NCI-H2227 (cell line): ENCODE results near the gene NDUFAF5.

ENCODE experiments used
- DNase-seq: peaks from one replicate; lab custom pipeline; 2025; ENCODE audit not compliant: unreplicated experiment; lab: John Stamatoyannopoulos, UW

Gene NDUFAF5

DNA sequence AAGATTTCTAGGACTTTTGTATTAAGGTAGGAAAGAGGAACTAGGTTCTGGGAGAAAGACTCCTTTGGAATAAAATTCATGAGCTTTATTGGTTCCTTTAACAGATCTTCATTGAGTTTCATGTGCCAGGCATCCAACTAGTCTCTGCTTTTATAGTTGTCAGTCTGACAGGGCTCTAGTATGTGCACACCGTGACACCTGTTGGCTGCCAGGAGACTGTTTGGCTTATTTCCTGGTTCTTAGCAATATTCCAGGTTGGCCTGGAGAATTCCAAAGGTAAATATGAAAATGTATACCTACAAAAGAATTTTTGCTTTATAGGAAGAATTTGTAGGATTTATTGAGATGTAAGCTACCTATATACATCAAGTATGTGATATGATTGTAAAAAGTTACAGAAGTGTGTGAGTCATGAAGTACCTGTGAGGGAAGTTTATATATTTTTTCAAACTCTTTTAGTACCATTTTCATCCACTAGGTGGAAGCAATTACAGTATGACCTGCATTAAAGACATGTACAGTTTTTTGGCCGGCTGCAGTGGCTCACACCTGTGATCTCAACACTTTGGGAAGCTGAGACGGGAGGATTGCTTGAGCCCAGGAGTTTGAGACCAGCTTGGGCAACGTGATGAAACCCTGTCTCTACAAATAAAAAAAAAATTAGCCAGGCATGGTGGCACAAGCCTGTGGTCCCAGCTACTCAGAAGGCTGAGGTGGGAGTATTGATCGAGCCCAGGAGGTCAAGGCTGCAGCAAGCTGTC lies 35.2 kb downstream of the NDUFAF5 start:
- DNase-seq, result peak; percentile 68

DNA sequence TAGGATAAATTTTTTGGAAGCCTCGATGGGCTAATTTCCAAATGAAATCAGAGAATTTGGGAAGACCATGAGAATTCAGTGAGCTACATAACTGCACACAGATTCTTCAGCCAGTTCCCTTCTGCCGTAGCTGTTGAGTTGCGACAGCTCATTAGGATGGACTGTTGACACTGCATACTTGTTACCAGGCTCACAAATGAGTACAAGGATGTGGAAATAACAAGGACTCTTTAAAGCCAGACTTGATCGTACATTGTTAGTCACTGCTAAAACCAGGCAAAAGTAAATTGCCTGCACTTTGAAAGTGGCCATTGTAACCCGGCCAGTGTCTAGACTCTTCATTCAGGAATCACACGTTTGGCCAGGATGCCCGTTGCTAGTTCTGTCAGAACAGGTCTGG lies 37.0 kb downstream of the NDUFAF5 start:
- no peak for DNase-seq

DNA sequence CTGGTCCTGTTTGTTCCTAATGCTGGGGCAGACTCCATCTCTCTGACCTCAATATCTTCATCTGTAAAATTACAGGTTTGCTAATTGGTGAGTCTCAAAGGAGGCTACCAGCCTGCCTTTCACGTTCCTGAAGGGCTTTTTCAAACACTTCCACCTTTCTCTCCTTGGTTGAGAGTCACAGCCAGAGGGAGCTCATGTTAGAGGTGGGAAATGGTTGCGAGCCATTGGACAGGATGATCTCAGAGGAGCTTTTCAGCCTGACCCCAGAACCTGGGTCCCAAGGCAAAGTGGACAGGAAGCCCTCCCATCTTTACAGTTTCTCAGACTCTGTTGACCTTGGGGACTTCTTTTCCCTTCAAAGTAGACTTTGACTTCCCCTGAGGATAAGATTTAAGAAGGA lies 37.6 kb downstream of the NDUFAF5 start:
- peak; percentile 38 for DNase-seq

- no peak for DNase-seq
Measured at GRCh38 chr20:13824459-13824858, 39.6 kb downstream of the NDUFAF5 start.

DNA sequence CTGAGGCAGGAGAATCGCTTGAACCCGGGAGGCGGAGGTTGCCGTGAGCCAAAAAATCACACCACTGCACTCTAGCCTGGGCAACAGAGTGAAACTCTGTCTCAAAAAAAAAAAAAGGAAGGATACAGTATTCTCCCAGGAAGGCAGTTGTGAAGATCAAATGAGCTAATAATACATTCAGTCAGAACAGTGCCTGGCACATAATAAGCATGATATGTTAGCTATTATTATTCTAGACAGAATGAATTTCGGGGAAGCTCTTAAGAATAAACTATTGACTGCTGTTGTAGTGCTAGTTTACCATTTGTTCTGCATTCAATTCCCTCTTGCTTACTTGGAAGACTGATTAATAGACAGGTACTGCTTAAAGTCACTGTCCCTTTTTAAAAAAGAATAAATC lies 40.6 kb downstream of the NDUFAF5 start:
- no peak for DNase-seq

DNA sequence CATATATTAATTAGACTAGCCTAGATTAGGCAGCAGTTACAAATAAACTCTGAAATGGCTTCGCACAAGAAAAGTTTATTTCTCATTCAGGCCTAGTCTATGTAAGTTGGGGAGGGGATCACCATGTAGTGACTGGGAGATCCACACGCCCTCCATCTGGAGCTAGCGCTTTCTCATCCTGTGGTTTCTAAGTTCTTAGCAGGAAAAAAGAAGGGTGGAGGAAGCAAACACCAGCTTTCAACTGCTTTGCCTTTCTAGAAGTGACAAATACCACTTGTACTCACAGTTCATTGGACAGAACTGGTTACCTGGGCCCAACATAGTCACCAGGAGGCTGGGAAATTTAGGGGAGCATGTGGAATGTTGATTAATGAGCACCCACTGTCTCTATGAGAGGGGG lies 46.6 kb downstream of the NDUFAF5 start:
- no peak for DNase-seq

DNA sequence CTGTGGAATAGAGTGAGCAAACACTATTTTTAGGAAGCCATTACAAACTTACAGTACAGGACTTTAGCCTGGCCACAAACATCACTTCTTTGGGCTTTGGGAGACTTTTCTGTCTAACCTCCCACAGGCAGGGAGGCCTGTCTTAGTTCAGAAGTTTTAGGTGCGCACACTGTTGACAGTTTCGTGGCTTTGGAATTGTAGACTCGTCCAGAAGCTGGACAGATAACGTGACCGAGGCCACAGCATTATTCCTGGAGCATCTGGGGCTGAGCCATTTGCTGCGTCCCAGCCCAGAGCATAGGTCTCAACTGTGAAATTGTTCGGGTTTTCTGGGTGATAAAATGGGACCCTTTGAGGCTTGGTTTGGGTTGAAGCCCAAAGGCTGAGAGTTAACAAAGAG lies 53.8 kb downstream of the NDUFAF5 start:
- DNase-seq, result no peak

GRCh38 chr20:13839421-13840092 lies 54.7 kb downstream of the NDUFAF5 start:
- no peak for DNase-seq

GRCh38 chr20:13840093-13840465 lies 55.3 kb downstream of the NDUFAF5 start:
- DNase-seq, result no peak

- no peak for DNase-seq
Measured at GRCh38 chr20:13841206-13841605, 56.4 kb downstream of the NDUFAF5 start.

DNA sequence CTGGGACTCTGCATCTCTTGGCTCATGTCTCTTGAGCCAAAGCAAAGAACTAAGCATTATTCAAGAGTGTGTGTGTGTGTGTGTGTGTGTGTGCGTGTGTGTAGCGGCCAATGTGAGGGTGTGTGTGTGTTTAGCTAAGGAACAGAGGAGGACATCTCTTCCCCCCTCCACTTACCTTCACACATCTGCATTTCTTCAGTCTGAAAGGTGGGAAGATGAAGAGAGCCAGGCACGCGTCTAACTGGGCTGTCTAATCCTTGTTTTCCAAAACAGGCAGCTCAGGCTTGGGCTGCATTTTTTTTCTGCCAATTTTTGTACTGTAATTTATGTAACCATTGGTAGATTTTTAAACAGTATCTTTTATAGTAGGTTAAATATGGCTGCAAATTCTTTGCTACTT lies 59.5 kb downstream of the NDUFAF5 start:
- no peak for DNase-seq

DNA sequence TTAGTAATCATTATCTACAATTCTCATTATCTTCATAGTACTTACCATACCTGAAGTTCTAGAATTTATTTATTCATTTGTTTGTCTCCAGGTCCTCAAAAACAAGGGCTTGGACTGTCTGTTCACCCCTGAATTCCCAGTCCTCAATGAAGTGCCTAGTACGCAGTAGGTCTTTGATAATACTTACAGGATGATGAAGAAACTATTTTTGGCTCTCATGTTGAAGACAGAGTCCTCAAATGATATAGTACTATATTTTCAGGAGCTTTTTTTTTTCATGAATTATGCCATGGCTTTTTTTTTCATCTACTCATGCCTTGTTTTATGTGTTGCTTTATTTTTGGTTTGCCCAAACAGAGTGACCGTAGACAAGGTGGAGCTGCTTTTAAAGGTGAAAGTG lies 66.5 kb downstream of the NDUFAF5 start:
- DNase-seq, result no peak

- DNase-seq, result no peak
Measured at GRCh38 chr20:13852306-13852705, 67.5 kb downstream of the NDUFAF5 start.

GRCh38 chr20:13855613-13856012 lies 70.8 kb downstream of the NDUFAF5 start:
- no peak for DNase-seq

- no peak for DNase-seq
Measured at GRCh38 chr20:13856354-13856753, 71.5 kb downstream of the NDUFAF5 start.

- no peak for DNase-seq
Measured at GRCh38 chr20:13857304-13857703, 72.5 kb downstream of the NDUFAF5 start.

DNA sequence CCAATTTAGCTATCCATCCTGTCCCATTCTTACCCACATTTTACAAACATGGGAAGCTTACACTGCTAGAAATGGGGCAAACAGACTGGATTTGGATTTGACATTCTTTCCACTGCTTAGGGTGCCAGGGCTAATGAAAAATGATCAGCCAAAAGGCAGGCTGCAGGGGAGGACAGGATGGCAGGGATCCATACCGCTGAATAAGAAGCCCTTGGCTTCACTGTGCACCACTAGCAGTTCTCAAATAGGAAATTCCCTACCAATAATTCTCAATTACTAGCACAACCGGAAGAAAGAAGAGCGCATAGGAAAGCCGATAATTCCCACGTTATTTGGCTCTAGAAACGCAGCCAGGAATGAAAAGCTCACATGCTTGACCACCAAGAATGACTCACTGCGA lies 73.1 kb downstream of the NDUFAF5 start:
- DNase-seq, result no peak

GRCh38 chr20:13858439-13858838 lies 73.6 kb downstream of the NDUFAF5 start:
- DNase-seq, result no peak

GRCh38 chr20:13858871-13859270 lies 74.0 kb downstream of the NDUFAF5 start:
- no peak for DNase-seq

GRCh38 chr20:13862245-13862644 lies 77.4 kb downstream of the NDUFAF5 start:
- DNase-seq, result no peak

GRCh38 chr20:13863244-13863643 lies 78.4 kb downstream of the NDUFAF5 start:
- DNase-seq, result no peak

DNA sequence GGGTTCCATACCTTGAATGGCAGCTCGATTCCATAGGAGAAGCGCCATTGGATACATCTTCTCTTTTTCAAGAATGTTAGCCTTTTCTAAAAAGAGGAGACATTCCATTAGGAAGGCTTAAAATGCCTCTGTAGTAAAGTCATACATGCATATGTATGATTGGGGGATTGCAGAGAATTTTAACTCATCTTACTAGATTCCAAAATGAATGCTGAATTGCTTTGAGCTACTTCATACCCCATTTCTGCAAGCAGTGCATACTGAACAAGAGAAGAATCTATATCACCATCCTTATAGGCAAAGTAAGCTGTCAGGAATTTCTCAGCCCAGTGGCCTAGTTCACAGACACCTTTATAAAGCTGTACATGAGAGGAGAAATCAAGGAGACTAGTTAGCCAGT lies 80.3 kb downstream of the NDUFAF5 start:
- no peak for DNase-seq
